Endothelial cell (in vitro differentiated cells): ENCODE results near the gene ARID4B. TPM values are rescaled to one million over a fixed set of nuclear protein-coding genes. Genes with fewer than 3 reads are reported as not detected.
A peak's percentile ranks its signal among the peaks of the same experiment; 100 is the strongest.

Experiments
- DNase-seq: peaks from one replicate; pipeline ENCODE4 v3.0.0; 2021; ENCODE audit warnings: low spot score
- H3K27ac Mint-ChIP-seq: one replicate; pipeline ENCODE4 v1.8.0; 2021; ENCODE audit warnings: mixed read lengths, inconsistent platforms; ENCODE audit not compliant: unreplicated experiment
- H3K27me3 Mint-ChIP-seq: one replicate; pipeline ENCODE4 v1.8.0; 2021; ENCODE audit warnings: mild to moderate bottlenecking, moderate library complexity, mixed read lengths, inconsistent platforms; ENCODE audit not compliant: unreplicated experiment
- H3K36me3 Mint-ChIP-seq: one replicate; pipeline ENCODE4 v1.8.0; 2021; ENCODE audit warnings: mild to moderate bottlenecking, low read depth, mixed read lengths, inconsistent platforms; ENCODE audit not compliant: unreplicated experiment
- H3K4me1 Mint-ChIP-seq: one replicate; pipeline ENCODE4 v1.8.0; 2021; ENCODE audit warnings: mild to moderate bottlenecking, mixed read lengths, inconsistent platforms; ENCODE audit not compliant: unreplicated experiment
- H3K4me3 Mint-ChIP-seq: one replicate; pipeline ENCODE4 v1.8.0; 2021; ENCODE audit warnings: mild to moderate bottlenecking, mixed read lengths, inconsistent platforms; ENCODE audit not compliant: unreplicated experiment
- H3K9me3 Mint-ChIP-seq: one replicate; pipeline ENCODE4 v1.8.0; 2021; ENCODE audit warnings: mixed read lengths, inconsistent platforms; ENCODE audit not compliant: unreplicated experiment
- total RNA-seq: library from RNA; stranded (reverse); fragmentation: NEBNext Ultra II Directional; extraction: Animal tissue kit (Norgen Biotek cat#: 25700); gene quantifications from one replicate; pipeline ENCODE4 v1.2.1, GENCODE V29; 2021; ENCODE audit not compliant: unreplicated experiment
- TF ChIP-seq, protein P1 (sequence below): fragments of 200-600 bp; sonication (generic); IDR thresholded peaks from one replicate; pipeline ENCODE4 v1.5.0; 2021; ENCODE audit warnings: antibody characterized with exemption; ENCODE audit not compliant: unreplicated experiment

ARID4B gene
- total RNA-seq, 1 donor from 2014 or later, result 48.2 TPM

DNA sequence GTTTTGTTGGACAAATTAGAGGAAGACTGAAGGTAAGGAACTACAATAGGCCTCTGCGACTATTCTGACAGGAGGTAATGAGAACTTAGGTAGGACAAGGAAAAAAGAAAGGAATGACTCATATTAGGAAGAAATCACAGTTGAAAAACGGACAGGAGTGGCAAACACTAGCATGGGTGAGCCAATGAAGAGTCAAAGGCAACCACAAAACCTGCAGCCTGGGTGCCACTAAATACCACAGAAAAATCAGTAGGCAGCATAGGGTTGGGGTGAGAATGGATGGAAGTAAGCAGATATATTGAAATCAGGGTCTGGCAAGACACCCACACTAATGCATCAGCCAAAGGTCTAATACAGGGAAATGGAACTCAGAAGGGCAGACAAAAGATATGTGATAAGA, 176.9 kb downstream of the ARID4B start:
- Mint-ChIP-seq H3K27ac (no peak overlapping the region), H3K4me3 (no peak overlapping the region), H3K9me3 (no peaks in the 10 kb centered on the region), H3K27me3 (no peaks in the 10 kb centered on the region), H3K36me3 (peaks cover 17% of the 10 kb centered on the region), H3K4me1 (no peaks in the 10 kb centered on the region)
- DNase-seq, result no peak
- TF ChIP-seq, protein P1, sequence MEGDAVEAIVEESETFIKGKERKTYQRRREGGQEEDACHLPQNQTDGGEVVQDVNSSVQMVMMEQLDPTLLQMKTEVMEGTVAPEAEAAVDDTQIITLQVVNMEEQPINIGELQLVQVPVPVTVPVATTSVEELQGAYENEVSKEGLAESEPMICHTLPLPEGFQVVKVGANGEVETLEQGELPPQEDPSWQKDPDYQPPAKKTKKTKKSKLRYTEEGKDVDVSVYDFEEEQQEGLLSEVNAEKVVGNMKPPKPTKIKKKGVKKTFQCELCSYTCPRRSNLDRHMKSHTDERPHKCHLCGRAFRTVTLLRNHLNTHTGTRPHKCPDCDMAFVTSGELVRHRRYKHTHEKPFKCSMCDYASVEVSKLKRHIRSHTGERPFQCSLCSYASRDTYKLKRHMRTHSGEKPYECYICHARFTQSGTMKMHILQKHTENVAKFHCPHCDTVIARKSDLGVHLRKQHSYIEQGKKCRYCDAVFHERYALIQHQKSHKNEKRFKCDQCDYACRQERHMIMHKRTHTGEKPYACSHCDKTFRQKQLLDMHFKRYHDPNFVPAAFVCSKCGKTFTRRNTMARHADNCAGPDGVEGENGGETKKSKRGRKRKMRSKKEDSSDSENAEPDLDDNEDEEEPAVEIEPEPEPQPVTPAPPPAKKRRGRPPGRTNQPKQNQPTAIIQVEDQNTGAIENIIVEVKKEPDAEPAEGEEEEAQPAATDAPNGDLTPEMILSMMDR, result no peak

DNA sequence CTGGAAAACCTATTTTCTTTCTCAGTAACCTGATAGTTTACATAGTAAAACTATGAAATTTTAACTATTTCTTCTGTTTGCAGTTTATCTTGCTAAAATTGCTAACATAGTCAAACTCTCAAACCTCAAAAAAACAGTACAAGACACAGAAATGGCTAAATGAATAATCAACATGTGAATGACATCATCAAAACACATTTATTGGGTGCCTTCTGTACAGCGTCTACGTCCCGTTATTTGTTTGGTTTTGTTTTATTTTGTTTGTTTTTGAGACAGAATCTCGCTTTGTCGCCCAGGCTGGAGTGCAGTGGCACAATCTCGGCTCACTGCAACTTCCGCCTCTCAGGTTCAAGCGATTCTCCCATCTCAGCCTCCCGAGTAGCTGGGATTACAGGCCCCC, 178.2 kb downstream of the ARID4B start:
- Mint-ChIP-seq H3K4me3 (no peak overlapping the region), H3K9me3 (no peaks in the 10 kb centered on the region), H3K4me1 (no peaks in the 10 kb centered on the region), H3K36me3 (peaks cover 16% of the 10 kb centered on the region), H3K27ac (no peak overlapping the region), H3K27me3 (no peaks in the 10 kb centered on the region)
- TF ChIP-seq, protein P1, result no peak
- no peak for DNase-seq

DNA sequence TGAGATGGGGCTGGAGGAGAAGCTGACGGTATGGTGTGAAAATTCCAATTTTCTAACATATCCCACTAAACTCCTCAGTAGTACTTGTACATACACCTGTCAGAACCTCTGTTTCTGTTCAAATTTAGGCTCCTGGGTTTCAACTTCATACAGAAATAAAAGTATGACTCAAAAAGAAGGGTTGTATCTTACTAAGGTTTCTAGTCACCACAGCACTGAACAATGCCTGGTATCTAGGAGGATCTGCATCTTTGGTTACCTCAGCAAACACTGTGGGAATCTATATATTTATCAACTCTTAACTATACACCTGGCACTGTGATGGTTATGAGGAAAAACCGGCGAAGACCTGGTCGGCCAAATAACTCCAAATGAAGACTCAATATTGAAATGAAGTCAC, 180.7 kb downstream of the ARID4B start:
- no peak overlapping the region for H3K27ac Mint-ChIP-seq
- no peaks in the 10 kb centered on the region for H3K9me3 Mint-ChIP-seq
- H3K4me3 Mint-ChIP-seq, result peak overlapping the region; percentile 51
- no peaks in the 10 kb centered on the region for H3K4me1 Mint-ChIP-seq
- peaks cover 9% of the 10 kb centered on the region for H3K36me3 Mint-ChIP-seq
- H3K27me3 Mint-ChIP-seq, result no peaks in the 10 kb centered on the region
- no peak for DNase-seq
- TF ChIP-seq, protein P1, result no peak

- Mint-ChIP-seq H3K4me3 (no peak overlapping the region), H3K9me3 (no peaks in the 10 kb centered on the region), H3K27ac (no peak overlapping the region), H3K36me3 (peaks cover 21% of the 10 kb centered on the region), H3K4me1 (peaks cover 2% of the 10 kb centered on the region), H3K27me3 (no peaks in the 10 kb centered on the region)
- TF ChIP-seq, protein P1, result no peak
- DNase-seq, result no peak
Observed at GRCh38 chr1:235145639-235146038, 182.3 kb downstream of the ARID4B start.

DNA sequence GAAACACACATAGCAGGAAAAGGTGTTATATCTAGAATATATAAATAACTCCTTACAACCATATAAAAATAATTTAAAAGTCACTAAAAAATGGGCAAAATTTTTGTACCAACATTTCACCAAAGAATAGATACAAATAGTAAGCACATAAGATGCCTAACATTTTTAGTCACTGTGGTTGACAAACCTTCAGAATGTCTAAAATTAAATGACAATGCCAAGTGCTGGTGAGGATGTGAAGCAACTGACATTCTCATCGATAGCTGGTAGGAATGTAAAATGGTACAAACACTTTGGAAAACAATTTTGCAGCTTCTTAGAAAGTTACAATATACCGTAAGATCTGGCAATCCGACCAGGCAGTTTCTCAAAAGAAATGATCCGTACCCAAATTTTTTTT, 185.0 kb downstream of the ARID4B start:
- peaks cover 29% of the 10 kb centered on the region for H3K36me3 Mint-ChIP-seq

More for the DNA sequence above, 185.0 kb downstream of the ARID4B start:
- Mint-ChIP-seq H3K27me3 (peaks cover 3% of the 10 kb centered on the region), H3K27ac (no peak overlapping the region), H3K4me1 (peaks cover 2% of the 10 kb centered on the region), H3K4me3 (no peak overlapping the region), H3K9me3 (no peaks in the 10 kb centered on the region)
- DNase-seq, result no peak
- TF ChIP-seq, protein P1, result no peak
